ENCODE data around the gene CHST15. TPM values are rescaled to one million over a fixed set of nuclear protein-coding genes. Genes with fewer than 3 reads are reported as not detected.

CHST15 gene
- total and polyA plus RNA-seq, 2 of the 13 experiments (the other 11 are each of a cell fraction or from before 2014, with no cell fraction given): 1.4 to 94.7 TPM

DNA sequence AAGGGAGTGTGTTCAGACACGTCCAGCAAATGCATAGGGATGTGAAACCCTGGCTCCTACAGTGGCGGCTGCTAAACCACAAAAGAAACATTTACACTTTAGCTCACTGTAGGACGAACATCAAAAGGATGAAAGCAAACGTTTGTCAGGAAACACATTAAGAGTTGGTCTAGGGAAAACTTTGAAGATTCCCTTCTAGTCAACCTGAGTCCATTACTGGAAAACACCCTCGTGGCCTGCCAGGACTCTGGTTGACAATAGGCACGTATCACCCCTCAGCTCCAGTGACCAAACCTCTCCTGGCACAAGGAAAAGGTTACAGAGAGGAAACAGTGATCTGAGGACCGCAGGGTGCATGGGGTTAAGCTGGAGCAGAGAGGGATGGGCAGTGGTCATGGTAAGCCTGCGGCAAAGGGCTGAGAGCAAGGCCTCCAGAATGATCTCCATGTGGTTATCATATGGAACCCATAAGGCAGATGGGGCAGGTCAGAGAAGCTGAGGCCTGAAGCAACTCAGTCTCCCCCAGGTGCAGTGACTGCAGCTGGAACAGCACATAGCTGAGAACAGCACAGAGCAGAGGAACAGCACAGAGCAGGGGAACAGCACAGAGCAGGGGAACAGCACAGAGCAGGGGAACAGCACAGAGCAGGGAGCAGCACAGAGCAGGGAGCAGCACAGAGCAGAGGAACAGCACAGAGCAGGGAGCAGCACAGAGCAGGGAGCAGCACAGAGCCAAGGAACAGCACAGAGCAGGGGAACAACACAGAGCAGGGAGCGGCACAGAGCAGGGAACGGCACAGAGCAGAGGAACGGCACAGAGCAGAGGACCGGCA lies 49.9 kb downstream of the CHST15 start (continued):
- TF ChIP-seq ZNF788 (CRISPR knock-in tag; IDR thresholded peaks at IDR 0.05; ENCODE audit: borderline replicate concordance) (peak; percentile 87; the same call in 1 of the 2 replicates), ZNF383 (CRISPR knock-in tag; IDR thresholded peaks at IDR 0.05; ENCODE audit: borderline replicate concordance) (no peak; the same call in 1 of the 2 replicates), ZFX (CRISPR knock-in tag; IDR thresholded peaks at IDR 0.05; ENCODE audit: low read depth) (peak; percentile 84), ASH2L (IDR thresholded peaks at IDR 0.05; ENCODE audit: insufficient read length, low read depth, low read length) (peak; percentile 72), MAZ (IDR thresholded peaks at IDR 0.05; ENCODE audit: borderline replicate concordance, low read depth, low read length) (no peak), MAZ (CRISPR knock-in tag; IDR thresholded peaks at IDR 0.05; ENCODE audit: low read depth) (peak; percentile 69), TARDBP (CRISPR knock-in tag; IDR thresholded peaks at IDR 0.05) (peak; percentile 95), ZNF256 (CRISPR knock-in tag; conservative IDR thresholded peaks at IDR 0.05) (0 out of 2 replicates have a peak, but pooled peaks have one; percentile 63), SUZ12 (IDR thresholded peaks at IDR 0.05; ENCODE audit: low read depth, low read length) (no peak), ZIK1 (CRISPR knock-in tag; IDR thresholded peaks at IDR 0.05; ENCODE audit: borderline replicate concordance, low read depth) (peak; percentile 50; the same call in 1 of the 2 replicates), RFX1 (IDR thresholded peaks at IDR 0.05) (no peak), KLF16 (CRISPR knock-in tag; IDR thresholded peaks at IDR 0.05) (peak in 1 of 2 experiments; percentile 82; a peak in 2 of 4 replicates), REPIN1 (CRISPR knock-in tag; IDR thresholded peaks at IDR 0.05; ENCODE audit: borderline replicate concordance, low read depth) (peak; percentile 37; the same call in 1 of the 2 replicates), ADNP (CRISPR knock-in tag; IDR thresholded peaks at IDR 0.05) (no peak), ELF3 (CRISPR knock-in tag; IDR thresholded peaks at IDR 0.05) (peak; percentile 96), ZNF24 (IDR thresholded peaks at IDR 0.05) (no peak)
- TF ChIP-seq, protein P1, sequence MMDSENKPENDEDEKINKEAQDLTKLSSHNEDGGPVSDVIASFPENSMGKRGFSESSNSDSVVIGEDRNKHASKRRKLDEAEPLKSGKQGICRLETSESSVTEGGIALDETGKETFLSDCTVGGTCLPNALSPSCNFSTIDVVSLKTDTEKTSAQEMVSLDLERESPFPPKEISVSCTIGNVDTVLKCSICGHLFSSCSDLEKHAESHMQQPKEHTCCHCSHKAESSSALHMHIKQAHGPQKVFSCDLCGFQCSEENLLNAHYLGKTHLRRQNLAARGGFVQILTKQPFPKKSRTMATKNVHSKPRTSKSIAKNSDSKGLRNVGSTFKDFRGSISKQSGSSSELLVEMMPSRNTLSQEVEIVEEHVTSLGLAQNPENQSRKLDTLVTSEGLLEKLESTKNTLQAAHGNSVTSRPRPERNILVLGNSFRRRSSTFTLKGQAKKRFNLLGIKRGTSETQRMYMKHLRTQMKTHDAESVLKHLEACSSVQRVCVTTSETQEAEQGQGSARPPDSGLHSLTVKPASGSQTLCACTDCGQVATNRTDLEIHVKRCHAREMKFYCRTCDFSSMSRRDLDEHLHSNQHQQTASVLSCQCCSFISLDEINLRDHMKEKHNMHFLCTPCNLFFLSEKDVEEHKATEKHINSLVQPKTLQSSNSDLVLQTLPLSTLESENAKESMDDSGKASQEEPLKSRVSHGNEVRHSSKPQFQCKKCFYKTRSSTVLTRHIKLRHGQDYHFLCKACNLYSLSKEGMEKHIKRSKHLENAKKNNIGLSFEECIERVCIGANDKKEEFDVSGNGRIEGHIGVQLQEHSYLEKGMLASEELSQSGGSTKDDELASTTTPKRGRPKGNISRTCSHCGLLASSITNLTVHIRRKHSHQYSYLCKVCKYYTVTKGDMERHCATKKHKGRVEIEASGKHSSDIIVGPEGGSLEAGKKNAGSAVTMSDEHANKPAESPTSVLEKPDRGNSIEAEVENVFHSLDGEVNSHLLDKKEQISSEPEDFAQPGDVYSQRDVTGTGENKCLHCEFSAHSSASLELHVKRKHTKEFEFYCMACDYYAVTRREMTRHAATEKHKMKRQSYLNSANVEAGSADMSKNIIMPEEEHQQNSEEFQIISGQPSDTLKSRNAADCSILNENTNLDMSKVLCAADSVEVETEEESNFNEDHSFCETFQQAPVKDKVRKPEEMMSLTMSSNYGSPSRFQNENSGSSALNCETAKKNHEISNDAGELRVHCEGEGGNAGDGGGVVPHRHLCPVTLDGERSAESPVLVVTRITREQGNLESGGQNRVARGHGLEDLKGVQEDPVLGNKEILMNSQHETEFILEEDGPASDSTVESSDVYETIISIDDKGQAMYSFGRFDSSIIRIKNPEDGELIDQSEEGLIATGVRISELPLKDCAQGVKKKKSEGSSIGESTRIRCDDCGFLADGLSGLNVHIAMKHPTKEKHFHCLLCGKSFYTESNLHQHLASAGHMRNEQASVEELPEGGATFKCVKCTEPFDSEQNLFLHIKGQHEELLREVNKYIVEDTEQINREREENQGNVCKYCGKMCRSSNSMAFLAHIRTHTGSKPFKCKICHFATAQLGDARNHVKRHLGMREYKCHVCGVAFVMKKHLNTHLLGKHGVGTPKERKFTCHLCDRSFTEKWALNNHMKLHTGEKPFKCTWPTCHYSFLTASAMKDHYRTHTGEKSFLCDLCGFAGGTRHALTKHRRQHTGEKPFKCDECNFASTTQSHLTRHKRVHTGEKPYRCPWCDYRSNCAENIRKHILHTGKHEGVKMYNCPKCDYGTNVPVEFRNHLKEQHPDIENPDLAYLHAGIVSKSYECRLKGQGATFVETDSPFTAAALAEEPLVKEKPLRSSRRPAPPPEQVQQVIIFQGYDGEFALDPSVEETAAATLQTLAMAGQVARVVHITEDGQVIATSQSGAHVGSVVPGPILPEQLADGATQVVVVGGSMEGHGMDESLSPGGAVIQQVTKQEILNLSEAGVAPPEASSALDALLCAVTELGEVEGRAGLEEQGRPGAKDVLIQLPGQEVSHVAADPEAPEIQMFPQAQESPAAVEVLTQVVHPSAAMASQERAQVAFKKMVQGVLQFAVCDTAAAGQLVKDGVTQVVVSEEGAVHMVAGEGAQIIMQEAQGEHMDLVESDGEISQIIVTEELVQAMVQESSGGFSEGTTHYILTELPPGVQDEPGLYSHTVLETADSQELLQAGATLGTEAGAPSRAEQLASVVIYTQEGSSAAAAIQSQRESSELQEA (CRISPR knock-in tag; IDR thresholded peaks at IDR 0.05; ENCODE audit: not compliant biosample characterization): peak; percentile 59
- TF ChIP-seq, protein P2, sequence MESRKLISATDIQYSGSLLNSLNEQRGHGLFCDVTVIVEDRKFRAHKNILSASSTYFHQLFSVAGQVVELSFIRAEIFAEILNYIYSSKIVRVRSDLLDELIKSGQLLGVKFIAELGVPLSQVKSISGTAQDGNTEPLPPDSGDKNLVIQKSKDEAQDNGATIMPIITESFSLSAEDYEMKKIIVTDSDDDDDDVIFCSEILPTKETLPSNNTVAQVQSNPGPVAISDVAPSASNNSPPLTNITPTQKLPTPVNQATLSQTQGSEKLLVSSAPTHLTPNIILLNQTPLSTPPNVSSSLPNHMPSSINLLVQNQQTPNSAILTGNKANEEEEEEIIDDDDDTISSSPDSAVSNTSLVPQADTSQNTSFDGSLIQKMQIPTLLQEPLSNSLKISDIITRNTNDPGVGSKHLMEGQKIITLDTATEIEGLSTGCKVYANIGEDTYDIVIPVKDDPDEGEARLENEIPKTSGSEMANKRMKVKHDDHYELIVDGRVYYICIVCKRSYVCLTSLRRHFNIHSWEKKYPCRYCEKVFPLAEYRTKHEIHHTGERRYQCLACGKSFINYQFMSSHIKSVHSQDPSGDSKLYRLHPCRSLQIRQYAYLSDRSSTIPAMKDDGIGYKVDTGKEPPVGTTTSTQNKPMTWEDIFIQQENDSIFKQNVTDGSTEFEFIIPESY (CRISPR knock-in tag; IDR thresholded peaks at IDR 0.05): no peak; the same call in 1 of the 2 replicates

Data from HepG2 (cell line).